Astrocyte (in vitro differentiated cells and primary cell): Measurements from ENCODE around the gene RRAGC. TPM values are rescaled to one million over a fixed set of nuclear protein-coding genes. Genes with fewer than 3 reads are reported as not detected.

Experiments used
- DNase-seq: peaks from one replicate; pipeline ENCODE4 v3.0.0-alpha.2; 2010; ENCODE audit warnings: low read depth
- FAIRE-seq: peaks from 2 replicates; lab custom pipeline; 2011; peaks lifted over from hg19 to GRCh38; lab: Jason Lieb, UNC
- H2AFZ ChIP-seq: 2 replicates; pipeline ENCODE4 v1.6.0; 2012; ENCODE audit warnings: low read depth, low read length, inconsistent platforms
- H3K27ac ChIP-seq: 2 replicates; pipeline ENCODE4 v1.5.1; 2011; ENCODE audit warnings: low read depth, low read length, inconsistent platforms
- H3K27me3 ChIP-seq: 2 replicates; pipeline ENCODE4 v1.6.0; 2011; ENCODE audit warnings: low read length, inconsistent platforms; ENCODE audit not compliant: insufficient read depth
- H3K36me3 ChIP-seq: 2 replicates; pipeline ENCODE4 v1.5.1; 2011; ENCODE audit warnings: low read length, inconsistent platforms; ENCODE audit not compliant: insufficient read depth
- H3K4me1 ChIP-seq: 2 replicates; pipeline ENCODE4 v1.5.1; 2011; ENCODE audit warnings: low read length, inconsistent platforms; ENCODE audit not compliant: insufficient read depth
- H3K4me2 ChIP-seq: 2 replicates; pipeline ENCODE4 v1.6.0; 2012; ENCODE audit warnings: low read length, inconsistent platforms
- H3K4me3 ChIP-seq: 2 replicates; pipeline ENCODE4 v1.5.1; 2011; ENCODE audit warnings: low read depth, mild to moderate bottlenecking, low read length, inconsistent platforms; ENCODE audit not compliant: insufficient read depth
- H3K79me2 ChIP-seq: 2 replicates; pipeline ENCODE4 v1.6.0; 2012; ENCODE audit warnings: mild to moderate bottlenecking, low read length, inconsistent platforms; ENCODE audit not compliant: insufficient read depth
- H3K9ac ChIP-seq: 2 replicates; pipeline ENCODE4 v1.6.0; 2012; ENCODE audit warnings: mild to moderate bottlenecking, low read length, inconsistent platforms
- H3K9me3 ChIP-seq: 2 replicates; pipeline ENCODE4 v1.5.1; 2012; ENCODE audit warnings: low read depth, mild to moderate bottlenecking, low read length, inconsistent platforms; ENCODE audit not compliant: insufficient read depth
- H4K20me1 ChIP-seq: 2 replicates; pipeline ENCODE4 v1.6.0; 2012; ENCODE audit warnings: low read length, inconsistent platforms; ENCODE audit not compliant: insufficient read depth
- H3K27ac Mint-ChIP-seq: one replicate; pipeline ENCODE4 v1.8.0; 2021; ENCODE audit warnings: mild to moderate bottlenecking, mixed read lengths; ENCODE audit not compliant: unreplicated experiment
- H3K27me3 Mint-ChIP-seq: one replicate; pipeline ENCODE4 v1.8.0; 2021; ENCODE audit warnings: low read depth, mixed read lengths; ENCODE audit not compliant: unreplicated experiment
- H3K36me3 Mint-ChIP-seq: one replicate; pipeline ENCODE4 v1.8.0; 2021; ENCODE audit warnings: low read depth, mixed read lengths; ENCODE audit not compliant: unreplicated experiment
- H3K4me1 Mint-ChIP-seq: one replicate; pipeline ENCODE4 v1.8.0; 2021; ENCODE audit warnings: low read depth, mixed read lengths; ENCODE audit not compliant: unreplicated experiment
- H3K4me3 Mint-ChIP-seq: one replicate; pipeline ENCODE4 v1.8.0; 2021; ENCODE audit warnings: mild to moderate bottlenecking, moderate library complexity, mixed read lengths; ENCODE audit not compliant: unreplicated experiment
- H3K9me3 Mint-ChIP-seq: one replicate; pipeline ENCODE4 v1.8.0; 2021; ENCODE audit warnings: mild to moderate bottlenecking, mixed read lengths; ENCODE audit not compliant: unreplicated experiment
- CTCF ChIP-seq: IDR thresholded peaks from 2 replicates; pipeline ENCODE4 v1.5.1; 2011; ENCODE audit warnings: low read depth, mild to moderate bottlenecking, inconsistent platforms, low read length, moderate library complexity; ENCODE audit not compliant: insufficient read depth
- EZH2 ChIP-seq: IDR thresholded peaks from 2 replicates; pipeline ENCODE4 v1.6.1; 2012; ENCODE audit warnings: mild to moderate bottlenecking, low read length, inconsistent platforms; ENCODE audit not compliant: insufficient read depth
- total RNA-seq: library from RNA; stranded (reverse); gene quantifications from 2 replicates; pipeline ENCODE4 v1.2.1, GENCODE V29; 2021

Gene RRAGC
- total RNA-seq, 1 donor from 2014 or later: 37.3 TPM

- Histone ChIP-seq H3K4me3 (no peak overlapping the region), H3K9ac (peak overlapping the region; percentile 52), H2AFZ (peak overlapping the region; percentile 87), H3K4me2 (peak overlapping the region; percentile 85), H3K4me1 (peaks cover 6% of the 10 kb centered on the region), H3K36me3 (no peaks in the 10 kb centered on the region), H3K27me3 (peaks cover 71% of the 10 kb centered on the region), H4K20me1 (no peaks in the 10 kb centered on the region), H3K79me2 (no peaks in the 10 kb centered on the region), H3K27ac (no peak overlapping the region), H3K9me3 (peaks cover 9% of the 10 kb centered on the region)
- peaks cover 11% of the 10 kb centered on the region for H3K9me3 Mint-ChIP-seq
- TF ChIP-seq EZH2 (no peak), CTCF (no peak)
- H3K4me1 Mint-ChIP-seq: no peaks in the 10 kb centered on the region
- no peak overlapping the region for H3K27ac Mint-ChIP-seq
- FAIRE-seq: no peak
- no peak for DNase-seq
- H3K36me3 Mint-ChIP-seq: peaks cover 4% of the 10 kb centered on the region
- H3K27me3 Mint-ChIP-seq: peaks cover 64% of the 10 kb centered on the region
- H3K4me3 Mint-ChIP-seq: peak overlapping the region; percentile 67
These were observed 42.1 kb downstream of the RRAGC start for GRCh38 chr1:38817267-38818174.

- no peaks in the 10 kb centered on the region for H4K20me1 ChIP-seq
- no peak for DNase-seq
- Mint-ChIP-seq H3K4me1 (no peaks in the 10 kb centered on the region), H3K27ac (no peak overlapping the region), H3K9me3 (peaks cover 11% of the 10 kb centered on the region), H3K27me3 (peaks cover 61% of the 10 kb centered on the region), H3K4me3 (no peak overlapping the region), H3K36me3 (peaks cover 4% of the 10 kb centered on the region)
- no peak overlapping the region for H3K4me3 ChIP-seq
- no peak for FAIRE-seq
- peaks cover 9% of the 10 kb centered on the region for H3K9me3 ChIP-seq
- H3K27ac ChIP-seq: no peak overlapping the region
- TF ChIP-seq EZH2: no peak
- no peak for TF ChIP-seq CTCF
- no peak overlapping the region for H3K9ac ChIP-seq
- peaks cover 6% of the 10 kb centered on the region for H3K4me1 ChIP-seq
- peaks cover 72% of the 10 kb centered on the region for H3K27me3 ChIP-seq
- no peaks in the 10 kb centered on the region for H3K79me2 ChIP-seq
- H3K4me2 ChIP-seq: no peak overlapping the region
- no peak overlapping the region for H2AFZ ChIP-seq
- H3K36me3 ChIP-seq: no peaks in the 10 kb centered on the region
These were observed 43.5 kb downstream of the RRAGC start for GRCh38 chr1:38815903-38816627.
